Transverse colon (tissue), 3 donors: Measurements from ENCODE around the gene RBBP5.

ENCODE experiments used
- EP300 ChIP-seq: sonication (generic); formaldehyde crosslinking; IDR thresholded peaks from one replicate; pipeline ENCODE4 v1.6.1; 2017; ENCODE audit warnings: antibody characterized with exemption, low read depth
- POLR2A ChIP-seq: fragments of 450-650 bp; IDR thresholded peaks from one replicate; pipeline ENCODE4 v1.6.1; 2016; ENCODE audit warnings: antibody characterized with exemption, mild to moderate bottlenecking, moderate library complexity
- TF ChIP-seq, protein P1 (sequence below), 5 experiments: fragments of 200-600 bp in 3 of 5; fragments of 450-650 bp in 2 of 5; sonication (generic) in 3 of 5; IDR thresholded peaks; 1 replicate in 2 of 5; 2 replicates in 3 of 5; pipeline ENCODE4 v1.5.1; 2016 to 2017; ENCODE audit warnings: antibody characterized with exemption in 5 of 5, inconsistent platforms in 3 of 5, mild to moderate bottlenecking in 2 of 5, moderate library complexity in 1 of 5

- TF ChIP-seq, protein P1, sequence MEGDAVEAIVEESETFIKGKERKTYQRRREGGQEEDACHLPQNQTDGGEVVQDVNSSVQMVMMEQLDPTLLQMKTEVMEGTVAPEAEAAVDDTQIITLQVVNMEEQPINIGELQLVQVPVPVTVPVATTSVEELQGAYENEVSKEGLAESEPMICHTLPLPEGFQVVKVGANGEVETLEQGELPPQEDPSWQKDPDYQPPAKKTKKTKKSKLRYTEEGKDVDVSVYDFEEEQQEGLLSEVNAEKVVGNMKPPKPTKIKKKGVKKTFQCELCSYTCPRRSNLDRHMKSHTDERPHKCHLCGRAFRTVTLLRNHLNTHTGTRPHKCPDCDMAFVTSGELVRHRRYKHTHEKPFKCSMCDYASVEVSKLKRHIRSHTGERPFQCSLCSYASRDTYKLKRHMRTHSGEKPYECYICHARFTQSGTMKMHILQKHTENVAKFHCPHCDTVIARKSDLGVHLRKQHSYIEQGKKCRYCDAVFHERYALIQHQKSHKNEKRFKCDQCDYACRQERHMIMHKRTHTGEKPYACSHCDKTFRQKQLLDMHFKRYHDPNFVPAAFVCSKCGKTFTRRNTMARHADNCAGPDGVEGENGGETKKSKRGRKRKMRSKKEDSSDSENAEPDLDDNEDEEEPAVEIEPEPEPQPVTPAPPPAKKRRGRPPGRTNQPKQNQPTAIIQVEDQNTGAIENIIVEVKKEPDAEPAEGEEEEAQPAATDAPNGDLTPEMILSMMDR (IDR thresholded peaks at IDR 0.05) = no peak
- TF ChIP-seq POLR2A (no peak), EP300 (no peak)
Observed at GRCh38 chr1:205118752-205119151, 3.0 kb downstream of the RBBP5 start.
